ENCODE results near the gene GGTLC1.

- no peak for TF ChIP-seq CTCF (IDR thresholded peaks at IDR 0.05; ENCODE audit: low read length)
- no peak for TF ChIP-seq EZH2 (IDR thresholded peaks at IDR 0.05; ENCODE audit: borderline replicate concordance, low read length)
Measured at GRCh38 chr20:24002896-24003295, 14.3 kb upstream of the GGTLC1 start.

Measured in OCI-LY1 (cell line).